K562 (cell line): ENCODE measurements around the gene NDOR1. TPM values are rescaled to one million over a fixed set of nuclear protein-coding genes. Genes with fewer than 3 reads are reported as not detected.
A peak's percentile ranks its signal among the peaks of the same experiment; 100 is the strongest.

Experiments used
- ARID3A ChIP-seq: IDR thresholded peaks from 2 replicates; pipeline ENCODE4 v1.6.1; 2012; ENCODE audit warnings: low read depth, low read length, improper control_type of control experiment, borderline replicate concordance
- BRD9 ChIP-seq: fragments of 450-650 bp; IDR thresholded peaks from 2 replicates; pipeline ENCODE4 v1.6.1; 2018; ENCODE audit warnings: low read depth; ENCODE audit not compliant: partially characterized antibody
- CREB1 ChIP-seq, 2 experiments: sonication (generic) in 1 of 2; formaldehyde crosslinking in 1 of 2; IDR thresholded peaks; 2 replicates each; pipeline versions ENCODE4 v1.6.1 to v1.8.0; 2012 to 2022; ENCODE audit warnings: inconsistent platforms in 1 of 2, mild to moderate bottlenecking in 1 of 2, missing genetic modification reagents in 1 of 2, moderate library complexity in 1 of 2
- CUX1 ChIP-seq: fragments of 200-800 bp; sonication (Bioruptor generic); IDR thresholded peaks from 2 replicates; pipeline ENCODE4 v1.6.1; 2016; ENCODE audit warnings: missing genetic modification characterization, missing compliant biosample characterization
- FOXP4 ChIP-seq: sonication (generic); formaldehyde crosslinking; IDR thresholded peaks from 2 replicates; pipeline ENCODE4 v1.8.0; 2022; ENCODE audit warnings: mild to moderate bottlenecking, missing genetic modification reagents, borderline replicate concordance
- HCFC1 ChIP-seq: IDR thresholded peaks from 2 replicates; pipeline ENCODE4 v1.6.1; 2012; ENCODE audit warnings: low read depth, low read length, improper control_type of control experiment
- LEF1 ChIP-seq: fragments of 450-650 bp; IDR thresholded peaks from 2 replicates; pipeline ENCODE4 v1.6.1; 2016; ENCODE audit warnings: mild to moderate bottlenecking
- MAFG ChIP-seq: fragments of 450-650 bp; conservative IDR thresholded peaks from 2 replicates; pipeline ENCODE4 v1.6.1; 2016; ENCODE audit warnings: missing genetic modification characterization, missing compliant biosample characterization
- MLLT1 ChIP-seq, 2 experiments: fragments of 450-650 bp; IDR thresholded peaks; 2 replicates each; pipeline ENCODE4 v1.6.1; 2016
- MTA2 ChIP-seq: fragments of 450-650 bp; IDR thresholded peaks from 2 replicates; pipeline ENCODE4 v1.6.1; 2016; ENCODE audit warnings: low read depth
- MYBL2 ChIP-seq, 2 experiments: fragments of 450-650 bp in 1 of 2; sonication (generic) in 1 of 2; formaldehyde crosslinking in 1 of 2; IDR thresholded peaks; 2 replicates each; pipeline versions ENCODE4 v1.6.1 to v1.8.1; 2017 to 2022; ENCODE audit warnings: borderline replicate concordance in 1 of 2, inconsistent platforms in 1 of 2, low read depth in 1 of 2, mild to moderate bottlenecking in 1 of 2, missing genetic modification reagents in 1 of 2, moderate library complexity in 1 of 2
- NELFE ChIP-seq: IDR thresholded peaks from 2 replicates; pipeline ENCODE4 v1.6.1; 2011; ENCODE audit warnings: mild to moderate bottlenecking; ENCODE audit not compliant: insufficient read depth, insufficient read length
- PREB ChIP-seq: sonication (generic); formaldehyde crosslinking; IDR thresholded peaks from 2 replicates; pipeline ENCODE4 v1.8.1; 2023; ENCODE audit warnings: mild to moderate bottlenecking, missing genetic modification reagents
- ZKSCAN3 ChIP-seq: fragments of 250-450 bp; sonication (Bioruptor Pico); IDR thresholded peaks from 2 replicates; pipeline ENCODE4 v1.4.0; 2020
- polyA plus RNA-seq, 8 experiments: library from polyadenylated mRNA; depleted of rRNA in 4 of 8; stranded (reverse) in 5 of 8; unstranded in 3 of 8; fragments of >200 nt; fragmentation: Nextera tagmentation in 2 of 8; fragmentation: Illumina TruSeq in 1 of 8; extraction: Ambion mirVana in 2 of 8; extraction: Trizol in 1 of 8; gene quantifications; 2 replicates each; pipeline versions ENCODE4 v1.2.1 to v1.2.3, GENCODE V29; 2011 to 2014; ENCODE audit warnings: inconsistent platforms in 1 of 8, missing spikeins in 1 of 8
- total RNA-seq, 7 experiments: library from RNA; depleted of rRNA in 6 of 7; stranded (reverse); fragments of >200 nt in 6 of 7; fragmentation: Illumina TruSeq in 2 of 7; extraction: Trizol in 2 of 7; gene quantifications; 2 replicates each; pipeline versions ENCODE4 v1.2.1 to v1.2.3, GENCODE V29; 2011 to 2021; ENCODE audit warnings: low replicate concordance in 1 of 7

Gene NDOR1
- total and polyA plus RNA-seq, 9 of the 15 experiments (the other 6 are each of a cell fraction or from before 2014, with no cell fraction given), result 0.06 to 36.9 (median 6.9) TPM

- TF ChIP-seq CUX1 (no peak), MAFG (tag) (no peak), FOXP4 (CRISPR knock-in tag) (no peak), BRD9 (no peak), HCFC1 (peak; percentile 72), CREB1 (IDR thresholded peaks at IDR 0.05) (no peak; the same call in 1 of the 2 replicates), CREB1 (CRISPR knock-in tag; IDR thresholded peaks at IDR 0.05) (peak; percentile 14; the same call in 1 of the 2 replicates), ARID3A (no peak), MLLT1 (IDR thresholded peaks at IDR 0.05) (no peak), MTA2 (no peak), PREB (no peak), MYBL2 (IDR thresholded peaks at IDR 0.05; ENCODE audit: low read depth) (no peak), MYBL2 (CRISPR knock-in tag; IDR thresholded peaks at IDR 0.05; ENCODE audit: borderline replicate concordance) (no peak), NELFE (no peak), ZKSCAN3 (CRISPR knock-in tag) (no peak), LEF1 (no peak)
Observed at GRCh38 chr9:137223078-137223970, 17.8 kb downstream of the NDOR1 start (continued).
